Measurements from ENCODE around the gene C9orf72. TPM values are rescaled to one million over a fixed set of nuclear protein-coding genes. Genes with fewer than 3 reads are reported as not detected.

The C9orf72 gene
- total RNA-seq, 2 donors from 2014 or later = 19.4 to 26.4 TPM

DNA sequence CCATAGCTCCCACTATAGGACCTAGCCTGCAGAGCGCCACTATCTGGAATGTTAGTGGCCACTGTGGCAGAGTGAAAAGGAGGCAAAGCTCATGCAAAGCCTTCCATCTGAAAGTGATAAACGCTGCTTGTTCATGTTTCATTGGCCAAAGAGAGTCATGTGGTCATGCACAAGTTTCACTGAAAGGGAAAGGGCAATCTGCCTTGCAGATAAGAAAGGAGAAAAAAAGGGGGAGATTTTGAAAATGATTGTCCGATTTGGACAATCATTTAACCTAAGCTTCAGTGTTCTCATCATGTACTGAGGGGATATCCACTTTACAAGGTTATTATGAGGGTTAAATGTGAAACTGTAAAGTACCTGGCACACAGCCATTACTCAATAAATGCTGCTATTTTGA lies 34.6 kb downstream of the C9orf72 start:
- Histone ChIP-seq H3K27ac (ENCODE audit: low read depth, low read length) (no peak overlapping the region), H3K36me3 (ENCODE audit: control insufficient read depth, insufficient read depth, low read length) (no peaks in the 10 kb centered on the region), H3K4me3 (ENCODE audit: low read length) (no peak overlapping the region), H3K4me1 (ENCODE audit: control insufficient read depth, insufficient read depth, low read length) (no peaks in the 10 kb centered on the region), H3K9ac (ENCODE audit: extremely low read depth, low read length, poor library complexity, severe bottlenecking) (no peak overlapping the region), H3K9me3 (ENCODE audit: control insufficient read depth, low read length) (no peaks in the 10 kb centered on the region), H3K27me3 (ENCODE audit: control insufficient read depth, insufficient read depth, low read length, poor library complexity, severe bottlenecking) (no peaks in the 10 kb centered on the region)
- 89 to 93% methylated on average over 3 of the region's 3 CpGs for WGBS, 2 experiments (ENCODE audit: insufficient coverage in 1 of 2, insufficient read length in 1 of 2)
- Mint-ChIP-seq H3K9me3 (no peaks in the 10 kb centered on the region), H3K27me3 (ENCODE audit: insufficient read depth) (no peaks in the 10 kb centered on the region), H3K36me3 (ENCODE audit: low read depth) (peaks cover 19% of the 10 kb centered on the region), H3K27ac (no peak overlapping the region), H3K4me1 (no peaks in the 10 kb centered on the region), H3K4me3 (no peak overlapping the region)
- TF ChIP-seq, protein P1, sequence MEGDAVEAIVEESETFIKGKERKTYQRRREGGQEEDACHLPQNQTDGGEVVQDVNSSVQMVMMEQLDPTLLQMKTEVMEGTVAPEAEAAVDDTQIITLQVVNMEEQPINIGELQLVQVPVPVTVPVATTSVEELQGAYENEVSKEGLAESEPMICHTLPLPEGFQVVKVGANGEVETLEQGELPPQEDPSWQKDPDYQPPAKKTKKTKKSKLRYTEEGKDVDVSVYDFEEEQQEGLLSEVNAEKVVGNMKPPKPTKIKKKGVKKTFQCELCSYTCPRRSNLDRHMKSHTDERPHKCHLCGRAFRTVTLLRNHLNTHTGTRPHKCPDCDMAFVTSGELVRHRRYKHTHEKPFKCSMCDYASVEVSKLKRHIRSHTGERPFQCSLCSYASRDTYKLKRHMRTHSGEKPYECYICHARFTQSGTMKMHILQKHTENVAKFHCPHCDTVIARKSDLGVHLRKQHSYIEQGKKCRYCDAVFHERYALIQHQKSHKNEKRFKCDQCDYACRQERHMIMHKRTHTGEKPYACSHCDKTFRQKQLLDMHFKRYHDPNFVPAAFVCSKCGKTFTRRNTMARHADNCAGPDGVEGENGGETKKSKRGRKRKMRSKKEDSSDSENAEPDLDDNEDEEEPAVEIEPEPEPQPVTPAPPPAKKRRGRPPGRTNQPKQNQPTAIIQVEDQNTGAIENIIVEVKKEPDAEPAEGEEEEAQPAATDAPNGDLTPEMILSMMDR (conservative IDR thresholded peaks at IDR 0.05) = no peak
- no peak for DNase-seq

DNA sequence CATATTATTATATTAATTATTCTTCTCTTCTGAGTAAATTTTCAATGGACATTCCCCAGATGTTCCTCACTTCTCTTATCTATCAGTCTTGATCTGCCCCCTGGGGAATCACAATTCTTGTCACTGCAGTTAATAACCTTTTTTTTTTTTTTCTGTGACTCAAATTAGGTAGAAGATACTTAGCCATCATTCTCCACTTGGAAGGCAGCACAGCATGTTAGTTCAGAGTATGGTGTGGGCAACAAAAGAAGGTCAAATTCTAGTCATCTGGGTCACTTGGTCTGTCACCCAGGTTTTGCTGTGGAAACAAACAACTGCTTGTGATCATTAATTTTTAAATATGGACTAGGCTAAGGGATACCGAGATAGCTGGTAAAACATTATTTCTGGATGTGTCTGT lies 35.5 kb downstream of the C9orf72 start:
- Histone ChIP-seq H3K27ac (ENCODE audit: low read depth, low read length) (no peak overlapping the region), H3K9me3 (ENCODE audit: control insufficient read depth, low read length) (no peaks in the 10 kb centered on the region), H3K9ac (ENCODE audit: extremely low read depth, low read length, poor library complexity, severe bottlenecking) (no peak overlapping the region), H3K27me3 (ENCODE audit: control insufficient read depth, insufficient read depth, low read length, poor library complexity, severe bottlenecking) (no peaks in the 10 kb centered on the region), H3K4me1 (ENCODE audit: control insufficient read depth, insufficient read depth, low read length) (no peaks in the 10 kb centered on the region), H3K4me3 (ENCODE audit: low read length) (no peak overlapping the region), H3K36me3 (ENCODE audit: control insufficient read depth, insufficient read depth, low read length) (no peaks in the 10 kb centered on the region)
- Mint-ChIP-seq H3K36me3 (ENCODE audit: low read depth) (peaks cover 13% of the 10 kb centered on the region), H3K4me1 (no peaks in the 10 kb centered on the region), H3K27ac (no peak overlapping the region), H3K27me3 (ENCODE audit: insufficient read depth) (no peaks in the 10 kb centered on the region), H3K9me3 (no peaks in the 10 kb centered on the region), H3K4me3 (no peak overlapping the region)
- TF ChIP-seq, protein P1 (conservative IDR thresholded peaks at IDR 0.05) = no peak
- no peak for DNase-seq
- 90 to 97% methylated on average over 1 of the region's 1 CpG for WGBS, 2 experiments (ENCODE audit: insufficient coverage in 1 of 2, insufficient read length in 1 of 2)

DNA sequence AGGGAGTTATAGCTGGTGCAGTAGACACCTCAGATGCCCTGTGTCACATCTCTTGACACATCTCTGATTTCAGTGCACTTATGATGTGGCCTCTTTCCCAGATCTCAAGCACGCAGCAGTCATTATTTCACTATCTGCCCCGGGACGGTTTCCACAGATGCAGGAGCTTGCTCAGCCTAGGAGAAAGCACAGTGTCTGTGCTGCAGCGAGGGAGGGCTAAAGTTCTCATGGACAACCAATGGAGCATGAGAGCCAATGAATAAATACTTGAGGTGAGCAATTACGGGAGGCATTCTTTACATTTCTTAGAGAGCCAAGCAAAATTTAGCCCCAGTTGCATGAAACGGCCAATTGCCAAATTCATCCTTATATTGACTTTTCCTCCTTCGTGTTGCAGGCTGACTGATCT lies 36.2 kb downstream of the C9orf72 start:
- no peak overlapping the region for H3K27ac ChIP-seq (ENCODE audit: low read depth, low read length)
- no peaks in the 10 kb centered on the region for H3K36me3 ChIP-seq (ENCODE audit: control insufficient read depth, insufficient read depth, low read length)
- no peaks in the 10 kb centered on the region for H3K27me3 ChIP-seq (ENCODE audit: control insufficient read depth, insufficient read depth, low read length, poor library complexity, severe bottlenecking)
- Mint-ChIP-seq H3K36me3 (ENCODE audit: low read depth) (peaks cover 7% of the 10 kb centered on the region), H3K9me3 (no peaks in the 10 kb centered on the region), H3K4me1 (no peaks in the 10 kb centered on the region), H3K4me3 (no peak overlapping the region), H3K27ac (no peak overlapping the region), H3K27me3 (ENCODE audit: insufficient read depth) (no peaks in the 10 kb centered on the region)
- H3K9ac ChIP-seq (ENCODE audit: extremely low read depth, low read length, poor library complexity, severe bottlenecking) = no peak overlapping the region
- WGBS, 2 experiments (ENCODE audit: insufficient coverage in 1 of 2, insufficient read length in 1 of 2) = 83 to 91% methylated on average over 5 to 7 of the region's 7 CpGs
- no peak for DNase-seq
- TF ChIP-seq, protein P1 (conservative IDR thresholded peaks at IDR 0.05) = no peak
- H3K4me1 ChIP-seq (ENCODE audit: control insufficient read depth, insufficient read depth, low read length) = no peaks in the 10 kb centered on the region
- H3K4me3 ChIP-seq (ENCODE audit: low read length) = no peak overlapping the region
- no peaks in the 10 kb centered on the region for H3K9me3 ChIP-seq (ENCODE audit: control insufficient read depth, low read length)
